ENCODE data around the gene LRFN2. TPM values are rescaled to one million over a fixed set of nuclear protein-coding genes. Genes with fewer than 3 reads are reported as not detected.

LRFN2 gene
- polyA plus RNA-seq, 3 donors, result 1.1 to 1.4 (median 1.3) TPM

- no peak for DNase-seq
Measured at GRCh38 chr6:40545954-40546353, 41.2 kb downstream of the LRFN2 start.

- no peak for DNase-seq
Measured at GRCh38 chr6:40543776-40544175, 43.4 kb downstream of the LRFN2 start.

- DNase-seq, result no peak
Measured at GRCh38 chr6:40543146-40543545, 44.0 kb downstream of the LRFN2 start.

GRCh38 chr6:40542175-40542764, 44.9 kb downstream of the LRFN2 start:
- DNase-seq, result no peak

GRCh38 chr6:40541556-40542174, 45.5 kb downstream of the LRFN2 start:
- DNase-seq, result no peak

GRCh38 chr6:40540790-40541189, 46.4 kb downstream of the LRFN2 start:
- no peak for DNase-seq

- no peak for DNase-seq
Measured at GRCh38 chr6:40539853-40540252, 47.3 kb downstream of the LRFN2 start.

- no peak for DNase-seq
Measured at GRCh38 chr6:40538556-40538955, 48.6 kb downstream of the LRFN2 start.

- DNase-seq, result no peak
Measured at GRCh38 chr6:40537446-40537845, 49.7 kb downstream of the LRFN2 start.

- DNase-seq, result no peak
Measured at GRCh38 chr6:40536442-40536841, 50.7 kb downstream of the LRFN2 start.

GRCh38 chr6:40535819-40536380, 51.3 kb downstream of the LRFN2 start:
- no peak for DNase-seq

- no peak for DNase-seq
Measured at GRCh38 chr6:40535110-40535818, 51.9 kb downstream of the LRFN2 start.

GRCh38 chr6:40532349-40533000, 54.7 kb downstream of the LRFN2 start:
- no peak for DNase-seq

- DNase-seq, result no peak
Measured at GRCh38 chr6:40529919-40530318, 57.2 kb downstream of the LRFN2 start.

GRCh38 chr6:40529040-40529439, 58.1 kb downstream of the LRFN2 start:
- DNase-seq, result no peak

- no peak for DNase-seq
Measured at GRCh38 chr6:40528051-40528450, 59.1 kb downstream of the LRFN2 start.

- no peak for DNase-seq
Measured at GRCh38 chr6:40526036-40526435, 61.1 kb downstream of the LRFN2 start.

GRCh38 chr6:40524797-40525585, 62.2 kb downstream of the LRFN2 start:
- DNase-seq, result no peak

GRCh38 chr6:40523505-40524172, 63.5 kb downstream of the LRFN2 start:
- no peak for DNase-seq

GRCh38 chr6:40521496-40521895, 65.7 kb downstream of the LRFN2 start:
- DNase-seq, result no peak

GRCh38 chr6:40520678-40521077, 66.5 kb downstream of the LRFN2 start:
- DNase-seq, result no peak
